Testis (tissue), 2 donors: ENCODE measurements around the gene CALCA.

Source experiments
- POLR2A ChIP-seq: fragments of 450-650 bp; IDR thresholded peaks from one replicate; pipeline ENCODE4 v1.6.1; 2017; ENCODE audit warnings: antibody characterized with exemption, mild to moderate bottlenecking, moderate library complexity
- TF ChIP-seq, protein P1 (sequence below), 3 experiments: fragments of 450-650 bp in 2 of 3; fragments of 200-600 bp in 1 of 3; sonication (generic) in 1 of 3; IDR thresholded peaks; one replicate each; pipeline ENCODE4 v1.5.1; 2016 to 2019; ENCODE audit warnings: antibody characterized with exemption in 3 of 3, mild to moderate bottlenecking in 2 of 3, moderate library complexity in 1 of 3

DNA sequence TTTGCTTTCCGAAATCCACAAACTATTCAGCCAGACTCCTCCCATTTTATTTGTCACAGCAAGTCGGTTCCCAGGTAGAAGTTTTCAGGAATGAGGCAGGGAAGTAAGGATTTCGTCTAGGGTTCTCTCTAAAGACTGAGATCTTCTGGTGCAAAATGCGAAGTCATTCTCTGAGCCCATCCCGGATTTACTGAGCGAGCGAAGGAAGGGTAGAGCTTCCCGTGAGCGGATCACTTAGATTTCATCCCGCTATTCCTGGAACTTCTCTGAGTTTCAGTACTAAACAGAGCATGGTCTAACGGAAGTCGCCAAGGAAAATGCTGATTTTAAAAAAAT is 3.1 kb upstream of the CALCA start:
- TF ChIP-seq, protein P1, sequence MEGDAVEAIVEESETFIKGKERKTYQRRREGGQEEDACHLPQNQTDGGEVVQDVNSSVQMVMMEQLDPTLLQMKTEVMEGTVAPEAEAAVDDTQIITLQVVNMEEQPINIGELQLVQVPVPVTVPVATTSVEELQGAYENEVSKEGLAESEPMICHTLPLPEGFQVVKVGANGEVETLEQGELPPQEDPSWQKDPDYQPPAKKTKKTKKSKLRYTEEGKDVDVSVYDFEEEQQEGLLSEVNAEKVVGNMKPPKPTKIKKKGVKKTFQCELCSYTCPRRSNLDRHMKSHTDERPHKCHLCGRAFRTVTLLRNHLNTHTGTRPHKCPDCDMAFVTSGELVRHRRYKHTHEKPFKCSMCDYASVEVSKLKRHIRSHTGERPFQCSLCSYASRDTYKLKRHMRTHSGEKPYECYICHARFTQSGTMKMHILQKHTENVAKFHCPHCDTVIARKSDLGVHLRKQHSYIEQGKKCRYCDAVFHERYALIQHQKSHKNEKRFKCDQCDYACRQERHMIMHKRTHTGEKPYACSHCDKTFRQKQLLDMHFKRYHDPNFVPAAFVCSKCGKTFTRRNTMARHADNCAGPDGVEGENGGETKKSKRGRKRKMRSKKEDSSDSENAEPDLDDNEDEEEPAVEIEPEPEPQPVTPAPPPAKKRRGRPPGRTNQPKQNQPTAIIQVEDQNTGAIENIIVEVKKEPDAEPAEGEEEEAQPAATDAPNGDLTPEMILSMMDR (IDR thresholded peaks at IDR 0.05): no peak
- TF ChIP-seq POLR2A: no peak
